SHP77 (cell line): ENCODE results near the gene IFI27.

Experiments used
- DNase-seq, 2 experiments: peaks; one replicate each; lab custom pipeline; 2025; lab: John Stamatoyannopoulos, UW

IFI27 gene

DNA sequence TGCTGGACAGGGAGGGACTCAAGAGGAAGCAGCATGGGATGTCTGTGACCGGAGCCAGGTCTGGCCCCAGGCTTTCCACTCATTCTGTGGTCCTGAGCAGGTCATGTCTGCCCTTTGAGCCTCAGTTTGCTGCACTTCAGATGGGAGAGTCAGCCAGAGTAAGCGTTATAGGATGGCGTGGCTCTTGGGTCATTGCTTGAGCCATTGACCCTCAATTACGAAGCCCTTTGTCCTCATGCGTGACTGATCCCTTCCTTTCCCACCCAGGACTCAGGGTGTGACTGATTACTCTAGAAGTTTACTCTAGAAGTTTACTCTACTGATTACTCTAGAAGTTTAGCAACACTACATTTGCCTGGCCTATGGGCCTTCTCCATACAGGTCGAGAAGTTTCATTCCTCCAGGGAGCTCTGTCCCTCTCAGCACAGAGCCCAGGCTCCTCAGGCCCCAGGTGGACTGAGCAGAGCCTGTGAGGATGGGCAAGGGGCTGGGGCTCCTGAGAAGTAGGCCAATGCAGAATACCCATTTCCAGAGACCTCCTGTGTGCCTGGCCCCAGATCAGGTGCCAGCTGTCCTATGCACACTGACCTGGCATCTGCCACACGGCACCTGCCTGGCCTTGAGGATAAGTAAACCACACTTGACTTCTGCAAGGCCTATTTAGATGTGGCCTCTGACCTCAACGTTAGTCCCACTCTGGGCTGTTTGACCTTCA lies 7.6 kb upstream of the IFI27 start:
- DNase-seq = no peak

DNA sequence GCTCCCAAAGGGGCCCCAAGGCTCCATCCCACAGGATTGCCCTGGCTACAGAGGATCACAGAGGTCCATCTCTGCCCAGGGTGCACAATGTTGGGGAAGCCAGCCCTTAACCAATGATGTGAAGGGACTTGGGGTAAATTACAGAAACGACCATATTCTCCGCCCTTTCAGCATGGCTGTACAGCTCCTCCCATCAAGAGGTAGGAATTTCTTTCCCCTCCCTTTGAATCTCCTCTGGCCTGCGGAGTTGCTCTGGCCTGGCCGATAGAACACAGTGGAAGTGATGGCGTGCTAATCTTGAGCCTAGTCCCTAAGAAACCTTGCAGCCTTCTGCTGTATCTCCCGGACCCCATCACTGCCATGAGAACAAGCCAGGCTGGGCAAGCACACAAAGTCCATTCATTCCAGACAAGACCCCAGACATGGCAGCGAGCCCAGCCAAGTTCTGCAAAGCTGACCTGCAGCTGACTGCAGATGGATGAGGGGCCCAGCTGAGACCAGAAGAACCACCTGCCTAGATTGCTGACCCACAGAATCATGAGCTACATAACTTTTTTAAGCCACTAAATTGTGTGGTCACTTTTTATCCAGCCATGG lies 6.9 kb upstream of the IFI27 start:
- no peak for DNase-seq

DNA sequence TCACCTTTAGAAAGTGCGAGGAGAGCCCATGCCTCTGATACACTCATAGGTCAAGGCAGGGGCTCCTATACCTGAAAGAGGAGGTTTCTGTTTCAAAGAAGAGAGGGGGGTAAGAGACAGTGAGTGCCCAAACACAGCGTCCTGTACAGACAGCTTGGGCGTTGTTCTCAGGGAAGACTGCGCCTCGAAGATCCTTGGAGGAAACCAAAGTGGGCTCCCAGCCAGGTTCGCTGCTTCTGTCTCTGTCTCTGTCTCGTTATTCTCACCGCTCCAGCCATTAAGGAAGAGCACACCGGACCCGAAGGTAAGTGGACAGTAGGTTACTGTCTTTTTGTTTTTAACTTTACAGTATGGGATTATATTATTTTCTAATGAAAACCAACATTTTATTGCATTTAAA lies 5.8 kb upstream of the IFI27 start:
- no peak for DNase-seq

DNA sequence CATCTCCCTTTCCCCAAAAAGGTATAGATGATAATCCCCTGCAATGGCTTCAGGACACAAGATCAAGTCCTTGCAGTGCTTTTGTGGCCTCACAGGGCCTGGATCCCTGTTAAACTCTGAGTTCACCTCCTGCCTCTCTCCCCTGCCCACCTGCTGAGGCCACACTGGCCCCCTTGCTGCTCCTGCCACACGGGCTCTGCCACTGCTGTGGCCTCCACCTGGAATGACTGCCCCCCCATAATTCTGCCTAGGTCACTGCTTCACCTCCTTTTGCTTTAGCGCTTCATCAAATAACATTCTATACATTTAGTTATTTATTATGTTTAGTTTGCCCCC lies 653 bp upstream of the IFI27 start:
- DNase-seq = no peak

DNA sequence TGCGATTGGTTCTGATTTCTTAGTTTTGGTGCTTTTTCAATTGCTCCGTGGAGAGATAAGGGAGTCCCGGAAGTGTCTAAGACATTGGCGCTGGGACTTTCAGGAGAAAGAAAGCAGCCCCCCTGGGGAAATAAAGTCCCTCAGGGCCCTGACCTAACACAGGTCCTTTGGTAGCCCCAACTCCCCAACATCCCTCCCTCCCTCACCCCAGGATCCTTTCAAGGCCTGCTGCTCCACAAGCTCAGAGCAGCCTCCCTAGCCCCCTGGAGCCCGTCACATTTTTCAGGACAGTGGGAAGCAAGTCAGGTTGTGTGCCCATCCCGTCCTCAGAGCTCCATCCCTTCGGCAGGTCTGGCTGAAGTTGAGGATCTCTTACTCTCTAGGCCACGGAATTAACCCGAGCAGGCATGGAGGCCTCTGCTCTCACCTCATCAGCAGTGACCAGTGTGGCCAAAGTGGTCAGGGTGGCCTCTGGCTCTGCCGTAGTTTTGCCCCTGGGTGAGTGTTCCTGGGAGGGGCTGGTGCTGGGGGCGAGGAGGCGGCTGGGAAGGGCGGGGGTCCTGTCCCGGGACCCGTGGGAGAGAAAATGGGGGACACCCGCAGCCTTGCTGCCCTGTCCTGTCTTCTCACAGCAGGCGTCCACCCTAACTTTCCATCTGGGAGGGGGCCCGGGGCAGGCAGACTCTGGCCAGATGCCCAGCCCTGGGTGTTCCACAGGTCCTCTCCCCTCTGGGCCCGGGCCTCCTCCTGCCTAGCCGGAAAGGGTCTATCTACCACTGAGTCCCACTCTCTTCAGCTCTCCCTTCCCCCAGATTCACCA lies 950 bp downstream of the IFI27 start:
- DNase-seq = no peak

DNA sequence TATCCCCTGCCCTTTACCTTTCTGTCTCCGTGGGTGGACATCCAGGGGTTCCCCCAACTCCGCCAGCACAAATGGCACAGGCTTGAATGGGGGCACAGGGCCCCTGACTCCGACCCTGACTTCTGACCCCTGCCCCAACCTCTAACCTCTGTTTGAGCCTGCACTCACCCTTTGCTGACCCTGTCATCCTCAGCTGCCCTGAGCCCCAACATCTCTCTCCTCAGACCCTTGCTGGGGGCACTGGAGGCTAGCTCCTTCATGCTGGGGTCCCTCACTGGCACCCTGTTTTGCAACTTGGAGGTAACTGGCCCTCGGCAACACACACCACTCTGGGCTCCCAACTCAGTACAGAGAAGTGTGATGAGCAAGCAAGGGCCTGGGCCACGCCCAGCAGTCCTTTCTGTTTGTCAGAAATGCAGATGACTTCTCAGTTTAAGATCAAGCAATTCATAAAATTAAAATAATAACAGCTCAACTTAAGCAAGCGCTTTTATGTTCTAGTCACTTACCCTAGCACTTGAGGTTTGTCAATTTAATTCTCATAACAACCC lies 2.1 kb downstream of the IFI27 start:
- DNase-seq = no peak

DNA sequence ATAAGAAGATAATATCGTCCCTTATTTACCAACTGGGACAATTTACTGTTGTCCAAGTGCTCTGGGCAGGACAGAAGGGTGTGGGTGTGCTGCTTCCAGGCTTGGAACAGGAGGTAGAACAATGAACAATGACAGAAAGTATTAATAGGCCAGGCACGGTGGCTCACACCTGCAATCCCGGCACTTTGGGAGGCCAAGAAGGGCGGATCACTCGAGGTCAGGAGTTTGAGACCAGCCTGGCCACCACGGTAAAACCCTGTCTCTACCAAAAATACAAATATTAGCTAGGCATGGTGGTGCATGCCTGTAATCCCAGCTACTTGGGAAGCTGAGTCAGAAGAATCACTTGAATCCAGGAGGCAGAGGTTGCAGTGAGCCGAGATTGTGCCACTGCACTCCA lies 2.5 kb downstream of the IFI27 start:
- no peak for DNase-seq

DNA sequence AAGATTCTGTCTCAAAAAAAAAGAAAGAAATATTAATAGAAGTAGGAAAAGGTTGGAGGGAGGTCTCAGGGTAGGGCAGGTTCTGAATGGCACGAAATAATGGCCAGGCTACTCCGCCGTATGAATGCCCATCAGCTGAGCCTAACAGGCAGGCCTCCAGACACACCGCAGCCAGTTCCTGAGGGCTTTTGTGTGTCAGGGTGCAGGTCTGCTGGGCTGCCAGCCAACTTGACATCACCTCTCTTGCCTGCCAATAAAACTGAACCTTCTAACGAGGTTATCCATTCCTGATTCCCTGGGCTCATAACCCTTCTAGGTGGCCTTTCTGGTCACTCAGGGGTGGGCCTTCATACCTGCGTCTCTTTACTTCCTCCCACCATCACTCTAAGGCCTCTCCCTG lies 3.0 kb downstream of the IFI27 start:
- DNase-seq = peak; percentile 4 to 37

DNA sequence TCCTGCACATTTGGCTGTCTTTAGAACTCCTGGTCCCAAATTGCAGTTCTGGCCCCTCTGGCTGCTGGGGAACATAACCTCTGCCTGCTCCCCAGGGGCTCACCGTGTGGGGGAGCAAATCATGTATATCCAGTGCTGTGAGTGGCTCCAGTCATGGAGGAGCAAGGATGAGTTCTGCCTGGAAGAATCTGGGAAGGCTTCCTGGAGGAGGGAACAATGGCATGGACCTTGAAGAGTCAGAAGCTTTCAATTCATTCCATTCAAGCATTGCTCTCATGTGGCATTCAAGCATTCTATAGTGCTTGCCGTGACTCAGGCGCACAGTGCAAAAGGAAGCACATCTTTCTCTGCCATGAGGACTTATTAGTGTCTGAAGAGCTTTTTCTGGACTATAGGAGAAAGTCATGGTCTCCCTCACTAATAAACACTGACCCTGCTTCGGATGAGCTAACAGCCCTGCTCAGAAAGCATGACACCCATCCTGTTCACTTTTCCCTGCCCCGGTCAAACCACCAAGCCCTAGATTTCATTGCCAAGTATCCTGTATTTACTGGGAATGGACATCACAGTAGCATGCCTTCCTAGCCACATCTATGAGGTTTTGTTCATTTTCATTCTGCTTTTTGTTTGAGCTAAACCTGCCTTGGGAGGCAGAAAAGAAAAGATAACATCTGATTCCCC lies 3.5 kb downstream of the IFI27 start:
- DNase-seq = no peak

DNA sequence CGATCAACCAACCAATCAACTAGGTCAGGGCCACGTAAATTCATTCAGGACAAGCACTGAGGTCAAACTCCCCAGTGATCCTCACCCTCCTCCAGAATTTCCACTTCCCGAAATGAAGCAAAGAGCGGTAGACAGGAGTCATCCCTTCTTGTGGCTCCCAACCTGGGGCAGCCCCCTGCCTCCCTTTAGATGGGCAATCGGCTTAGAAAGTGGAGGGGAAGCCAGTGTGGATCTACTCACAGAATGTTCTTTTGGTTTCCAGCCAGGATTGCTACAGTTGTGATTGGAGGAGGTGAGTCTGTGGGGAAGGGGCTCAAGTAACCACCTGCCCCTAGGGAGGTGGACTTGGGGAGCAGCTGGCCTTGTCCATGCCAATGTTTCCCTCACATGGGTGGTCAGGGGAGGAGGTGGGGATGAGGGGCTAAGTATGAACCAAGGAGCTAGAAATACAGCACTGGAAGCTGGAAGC lies 4.1 kb downstream of the IFI27 start:
- no peak for DNase-seq

DNA sequence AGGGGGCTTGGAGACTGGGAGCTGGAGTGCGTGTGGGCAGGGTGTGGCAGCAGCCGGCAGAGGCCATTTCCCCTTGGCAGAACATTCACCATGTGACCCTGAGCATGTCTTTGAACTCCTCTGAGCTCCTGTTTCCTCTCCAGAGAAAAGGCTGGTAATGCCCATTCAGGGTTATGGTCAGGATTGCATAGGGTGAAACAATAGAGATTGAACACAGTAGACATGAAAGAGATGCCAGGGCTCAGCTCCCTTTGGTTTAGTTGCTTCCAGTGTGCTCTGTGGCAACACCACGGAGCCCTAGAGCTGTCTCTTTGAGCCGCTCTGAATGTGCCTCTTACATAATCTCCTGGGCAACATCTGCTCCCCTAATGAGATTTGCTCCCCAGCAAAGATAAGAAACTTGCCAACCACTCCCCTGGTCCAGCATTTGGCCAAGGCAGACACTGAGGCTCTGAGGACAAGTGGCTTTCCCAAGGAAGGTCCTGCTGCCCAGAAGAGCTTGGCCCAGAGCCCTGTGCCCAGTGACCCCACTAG lies 4.6 kb downstream of the IFI27 start:
- DNase-seq = no peak

DNA sequence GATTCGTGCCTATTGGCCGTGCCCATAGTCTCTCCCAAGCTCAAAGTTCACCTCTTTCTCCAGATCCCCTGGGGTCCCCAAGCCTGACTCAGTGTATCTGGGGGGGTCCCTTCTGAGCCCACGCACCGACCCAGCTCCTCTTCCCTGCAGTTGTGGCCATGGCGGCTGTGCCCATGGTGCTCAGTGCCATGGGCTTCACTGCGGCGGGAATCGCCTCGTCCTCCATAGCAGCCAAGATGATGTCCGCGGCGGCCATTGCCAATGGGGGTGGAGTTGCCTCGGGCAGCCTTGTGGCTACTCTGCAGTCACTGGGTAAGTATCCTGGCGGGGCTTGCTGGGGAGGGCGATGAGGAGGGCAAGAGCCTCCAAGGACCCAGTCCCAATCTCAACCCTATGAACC lies 5.1 kb downstream of the IFI27 start:
- DNase-seq = no peak

DNA sequence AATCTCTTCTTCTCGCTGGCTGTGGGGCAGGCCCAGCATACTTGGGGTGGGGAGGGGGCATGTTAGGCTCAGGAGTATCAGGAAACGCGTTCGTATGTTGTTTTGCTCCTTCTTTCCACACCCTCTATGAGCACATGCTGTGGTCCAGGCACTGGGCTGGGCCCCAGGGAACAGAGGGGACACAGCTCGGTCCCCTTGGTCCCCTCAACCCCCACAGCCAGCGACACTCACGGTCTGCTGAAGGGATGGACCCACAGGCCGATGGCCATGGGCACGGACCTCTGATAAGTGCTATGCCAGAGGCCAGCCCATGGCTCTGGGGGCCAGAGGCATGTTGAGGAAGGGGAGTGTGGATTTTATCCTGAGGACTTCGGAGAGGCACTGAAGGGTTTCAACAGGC lies 6.2 kb downstream of the IFI27 start:
- no peak for DNase-seq

DNA sequence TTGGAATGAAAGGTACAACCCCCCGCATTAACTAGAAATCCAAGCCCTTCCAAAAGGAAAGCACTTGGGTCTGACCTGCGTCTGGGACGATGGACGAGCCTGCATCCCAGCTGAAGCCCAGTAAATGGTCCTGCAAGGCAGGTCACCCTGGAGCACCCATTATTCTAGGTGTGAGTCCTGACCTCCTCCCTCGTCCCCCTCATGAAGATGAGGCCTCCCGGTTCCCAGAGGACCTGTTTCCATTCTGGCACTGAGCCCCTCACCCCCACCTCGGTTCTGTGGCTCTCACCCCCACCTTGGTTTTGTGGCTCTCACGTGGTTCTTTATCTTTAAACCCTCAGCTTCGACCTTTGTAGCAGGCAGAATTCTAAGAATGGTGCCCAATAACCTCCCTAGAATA lies 7.3 kb downstream of the IFI27 start:
- DNase-seq = no peak

DNA sequence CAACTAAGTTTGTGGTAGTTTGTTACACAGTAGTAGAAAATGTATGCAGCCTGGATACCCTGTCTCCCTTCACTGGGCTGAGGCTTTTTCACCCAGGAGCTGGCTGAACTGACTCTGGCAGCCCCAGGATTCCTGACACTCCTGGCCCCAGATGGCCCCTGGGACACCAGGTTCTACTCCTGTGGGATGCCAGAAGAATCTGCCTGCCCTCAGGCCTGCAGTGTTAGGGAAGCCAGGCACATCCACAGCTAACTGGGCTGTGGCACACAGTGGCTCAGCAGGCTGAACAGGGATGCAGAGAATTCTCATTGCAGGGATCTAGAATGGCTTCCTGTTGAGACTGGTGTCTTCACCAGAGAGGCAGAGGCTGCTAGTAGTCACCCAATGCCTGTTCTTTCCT lies 8.5 kb downstream of the IFI27 start:
- DNase-seq = no peak

DNA sequence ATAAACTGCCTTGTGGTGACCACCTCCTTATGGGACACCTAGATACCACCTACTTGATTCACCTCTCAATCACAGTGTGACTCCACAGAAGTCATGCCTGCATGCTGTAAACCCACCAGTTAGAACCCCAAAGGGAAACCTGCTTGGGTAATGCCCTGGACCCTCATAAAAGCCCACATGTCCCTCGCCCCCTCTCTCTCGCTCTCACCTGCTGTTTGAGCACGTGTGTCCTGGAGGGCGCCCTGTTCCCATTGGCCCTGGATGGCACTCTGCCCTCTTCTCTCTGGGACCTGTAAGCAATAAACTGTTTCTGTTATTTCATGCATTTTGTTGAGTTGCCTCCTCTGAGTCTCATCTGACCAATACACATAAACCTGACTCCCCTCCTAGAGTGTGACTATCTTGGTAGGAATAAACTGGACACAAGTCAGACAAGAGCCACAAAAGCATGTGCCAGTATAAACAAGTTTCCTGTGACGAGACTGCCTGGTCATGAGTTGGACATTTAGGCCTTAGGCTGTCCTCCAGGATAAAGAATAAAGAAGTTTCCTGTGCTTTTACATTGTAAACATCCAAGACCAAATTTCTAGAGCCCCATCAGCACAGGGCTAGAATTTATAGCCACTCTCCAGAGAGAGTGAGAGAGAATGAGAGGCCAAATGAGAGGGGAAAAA lies 10.3 kb downstream of the IFI27 start:
- no peak for DNase-seq

DNA sequence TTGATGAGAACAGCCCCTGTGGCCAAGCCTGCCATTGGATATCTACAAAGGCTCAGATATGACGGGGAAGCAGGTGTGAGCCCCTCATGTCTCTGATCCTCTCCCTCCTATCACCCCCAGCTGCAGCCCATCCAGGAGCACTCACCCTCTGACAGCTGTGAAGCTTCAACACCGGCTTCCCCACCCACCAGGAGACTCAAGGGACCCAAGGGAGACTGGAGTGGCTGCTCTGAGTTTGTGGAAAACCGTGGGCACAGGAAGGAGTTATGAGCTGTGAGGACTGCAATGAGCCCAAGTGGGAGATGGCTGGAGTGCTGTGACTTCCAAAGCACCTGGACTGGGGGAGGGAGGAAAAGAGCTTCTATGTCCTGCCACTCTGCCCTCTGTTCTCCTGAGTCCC lies 10.9 kb downstream of the IFI27 start:
- DNase-seq = no peak

DNA sequence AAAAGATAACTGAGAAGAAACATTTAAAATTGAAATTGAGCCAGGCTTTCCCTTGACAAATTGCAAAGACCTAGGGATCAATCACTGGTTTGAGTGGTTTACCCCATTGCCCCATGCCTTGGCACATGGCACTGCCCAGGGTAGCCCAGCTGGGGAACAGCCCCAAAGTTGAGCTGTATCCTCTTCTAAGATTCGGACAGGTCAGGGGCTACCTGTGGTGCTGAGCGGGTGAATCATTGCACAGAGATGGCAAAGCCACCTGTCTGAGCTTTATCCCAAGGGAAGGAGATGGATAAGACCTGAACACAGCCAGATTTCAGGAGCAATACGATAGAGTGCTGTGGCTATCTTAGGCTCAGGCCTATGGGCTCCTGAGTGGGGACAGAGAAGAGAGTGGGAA lies 11.9 kb downstream of the IFI27 start:
- no peak for DNase-seq

DNA sequence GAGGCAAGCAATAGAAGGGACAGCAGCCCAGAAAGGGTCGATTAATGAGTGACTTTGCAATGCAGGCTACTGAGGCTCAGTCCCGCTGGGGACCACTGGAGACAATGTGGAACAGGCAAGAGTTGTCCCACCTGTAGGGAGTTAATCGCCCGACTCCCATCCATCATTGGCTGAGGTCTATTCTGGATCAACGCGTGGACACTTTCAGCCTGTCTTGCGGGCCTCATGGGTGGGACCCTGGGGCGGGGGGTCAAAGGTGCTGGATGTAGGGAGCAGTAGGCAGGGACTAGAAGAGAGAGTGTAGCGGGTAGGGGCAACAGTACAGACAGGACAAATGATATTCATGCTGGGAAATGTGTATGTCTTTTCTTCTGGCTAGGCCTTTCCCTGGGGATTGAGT lies 12.8 kb downstream of the IFI27 start:
- no peak for DNase-seq

DNA sequence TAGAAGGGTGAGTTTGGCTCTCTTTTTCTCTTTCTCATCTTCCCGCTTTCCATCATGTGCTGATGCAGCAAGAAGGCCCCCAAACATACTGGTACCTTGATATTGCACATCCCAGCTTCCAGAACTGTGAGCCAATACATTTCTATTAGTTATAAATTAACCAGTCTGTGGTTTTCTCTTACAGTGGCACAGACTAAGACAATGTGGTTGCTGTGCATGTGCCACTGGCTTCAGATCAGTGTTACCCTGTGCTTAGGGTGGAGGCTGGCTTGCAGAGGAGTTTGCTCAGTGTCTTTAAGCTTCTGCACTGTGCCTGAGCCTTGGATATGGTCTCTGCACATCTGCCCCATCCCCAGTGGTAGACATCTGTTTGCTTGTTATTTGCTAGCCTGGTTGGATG lies 13.3 kb downstream of the IFI27 start:
- no peak for DNase-seq

DNA sequence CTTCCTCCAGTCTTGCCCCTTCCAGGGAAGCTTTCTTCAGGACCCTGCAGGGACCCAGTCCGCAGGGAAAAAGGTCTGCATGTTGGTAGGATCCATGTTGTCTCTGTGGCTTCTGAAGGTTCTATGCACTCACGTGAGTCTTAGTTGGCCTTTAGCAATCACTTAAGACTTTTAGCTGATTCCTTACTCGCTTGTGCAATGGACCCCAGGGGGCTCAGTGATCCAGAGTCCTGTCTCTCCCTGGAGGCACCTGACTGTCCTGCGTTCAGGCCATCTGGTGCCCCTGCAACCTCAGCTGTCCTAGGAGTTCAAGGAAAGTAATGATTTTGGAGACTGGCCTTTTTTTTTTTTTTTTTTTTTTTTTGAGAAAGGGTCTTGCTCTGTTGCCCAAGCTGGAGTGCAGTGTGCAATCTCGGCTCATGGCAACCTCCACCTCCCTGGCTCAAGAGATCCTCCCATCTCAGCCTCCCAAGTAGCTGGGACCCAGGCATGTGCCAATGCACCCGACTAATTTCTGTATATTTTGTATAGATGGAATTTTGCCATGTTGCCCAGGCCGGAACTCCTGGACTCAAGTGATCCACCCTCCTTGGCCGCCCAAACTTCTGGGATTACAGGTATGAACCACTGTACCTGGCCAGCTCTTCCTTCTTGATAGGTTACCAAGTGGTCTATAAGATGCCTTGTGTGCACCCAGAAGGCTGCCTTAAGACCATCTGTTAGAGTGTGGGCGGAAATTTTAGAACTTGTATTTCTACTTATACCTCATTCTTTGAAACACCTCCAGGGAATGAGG lies 14.2 kb downstream of the IFI27 start:
- no peak for DNase-seq
